ENCODE measurements around the gene MBTPS1. TPM values are rescaled to one million over a fixed set of nuclear protein-coding genes. Genes with fewer than 3 reads are reported as not detected.
A peak's percentile ranks its signal among the peaks of the same experiment; 100 is the strongest.

The MBTPS1 gene
- total RNA-seq: 100 to 1,000 TPM in 2 of 9 donors, 10 to 100 TPM in 7; 69.0 to 132 (median 87.7) TPM
- 10 to 100 TPM; 61.5 to 71.5 (median 65.3) TPM for polyA plus RNA-seq
- long read RNA-seq, donor 1, full-length matches to known transcripts: 8 of 8 reads
- long read RNA-seq, donor 1, partial matches to known transcripts: 0 of 8 reads
- long read RNA-seq, donor 1, other reads (novel, unspliced or antisense): 0 of 8 reads
- long read RNA-seq, donor 2, full-length matches to known transcripts: 11 of 11 reads
- long read RNA-seq, donor 2, partial matches to known transcripts: 0 of 11 reads
- long read RNA-seq, donor 2, other reads (novel, unspliced or antisense): 0 of 11 reads
- long read RNA-seq, donor 3, full-length matches to known transcripts: 7 of 7 reads
- long read RNA-seq, donor 3, partial matches to known transcripts: 0 of 7 reads
- long read RNA-seq, donor 3, other reads (novel, unspliced or antisense): 0 of 7 reads
- long read RNA-seq, donor 4, full-length matches to known transcripts: 8 of 22 reads
- long read RNA-seq, donor 4, partial matches to known transcripts: 9 of 22 reads
- long read RNA-seq, donor 4, other reads (novel, unspliced or antisense): 5 of 22 reads
- long read RNA-seq, donor 5, full-length matches to known transcripts: 135 of 173 reads
- long read RNA-seq, donor 5, partial matches to known transcripts: 26 of 173 reads
- long read RNA-seq, donor 5, other reads (novel, unspliced or antisense): 12 of 173 reads
- long read RNA-seq, donor 6, full-length matches to known transcripts: 5 of 17 reads
- long read RNA-seq, donor 6, partial matches to known transcripts: 12 of 17 reads
- long read RNA-seq, donor 6, other reads (novel, unspliced or antisense): 0 of 17 reads
- long read RNA-seq, donor 7, full-length matches to known transcripts: 4 of 27 reads
- long read RNA-seq, donor 7, partial matches to known transcripts: 23 of 27 reads
- long read RNA-seq, donor 7, other reads (novel, unspliced or antisense): 0 of 27 reads
- long read RNA-seq, donor 8, full-length matches to known transcripts: 9 of 20 reads
- long read RNA-seq, donor 8, partial matches to known transcripts: 11 of 20 reads
- long read RNA-seq, donor 8, other reads (novel, unspliced or antisense): 0 of 20 reads
- long read RNA-seq, donor 9, full-length matches to known transcripts: 8 of 8 reads
- long read RNA-seq, donor 9, partial matches to known transcripts: 0 of 8 reads
- long read RNA-seq, donor 9, other reads (novel, unspliced or antisense): 0 of 8 reads
- long read RNA-seq, donor 10, full-length matches to known transcripts: 7 of 7 reads
- long read RNA-seq, donor 10, partial matches to known transcripts: 0 of 7 reads
- long read RNA-seq, donor 10, other reads (novel, unspliced or antisense): 0 of 7 reads

GRCh38 chr16:84116720-84117493 lies at the start of gene MBTPS1:
MBTPS1 (minus strand) TSS chr16:84116942; CDS start chr16:84101783, 15,159 bp downstream.
- DNase-seq: peak; percentile 98 to 99 (median 98)

GRCh38 chr16:84165746-84166145 lies 49.0 kb upstream of the MBTPS1 start:
- intact Hi-C loops (cut with DNase I): no loop called here
- Histone ChIP-seq H3K27ac (no peak overlapping the region), H3K4me3 (no peak overlapping the region), H3K9me3 (replicated peaks in 1 of 3) (no peaks in the 10 kb centered on the region), H3K36me3 (replicated peaks in 1 of 2) (no peaks in the 10 kb centered on the region), H3K4me1 (replicated peaks in 1 of 2) (no peaks in the 10 kb centered on the region), H3K27me3 (no peaks in the 10 kb centered on the region)
- no peak for DNase-seq
- TF ChIP-seq POLR2A (IDR thresholded peaks at IDR 0.05) (no peak), CTCF (IDR thresholded peaks at IDR 0.05) (no peak)
- WGBS, 4 donors: 83 to 95% (median 92%) methylated on average over 7 of the region's 7 CpGs

More at GRCh38 chr16:84116720-84117493, at the start of gene MBTPS1:
- Histone ChIP-seq H3K4me1 (replicated peaks in 1 of 2) (peaks cover 4 to 15% of the 10 kb centered on the region in 2 donors), H3K9me3 (replicated peaks in 1 of 3) (no peaks in the 10 kb centered on the region), H3K27me3 (no peaks in the 10 kb centered on the region), H3K4me3 (peak within 1 kb of the TSS; percentile 53 to 98 (median 77)), H3K36me3 (replicated peaks in 1 of 2) (peaks cover 0 to under 1% of the 10 kb centered on the region in 2 donors), H3K27ac (peak within 1 kb of the TSS; percentile 76 to 98 (median 92))
- intact Hi-C loops (cut with DNase I): no loop called here
- peak in 1 of 6 experiments; percentile 54 for TF ChIP-seq CTCF (IDR thresholded peaks at IDR 0.05)
- TF ChIP-seq POLR2A (IDR thresholded peaks at IDR 0.05): peak; percentile 61 to 91
- 0 to 1% (median 0%) methylated on average over 4 to 94 of the region's 94 CpGs for WGBS, 4 donors

GRCh38 chr16:84161801-84162200 lies 45.1 kb upstream of the MBTPS1 start:
- no peak overlapping the region for H3K4me3 ChIP-seq
- no peaks in the 10 kb centered on the region for H3K4me1 ChIP-seq (replicated peaks in 1 of 2)
- no peaks in the 10 kb centered on the region for H3K9me3 ChIP-seq (replicated peaks in 1 of 3)
- no peak for DNase-seq
- TF ChIP-seq CTCF (IDR thresholded peaks at IDR 0.05): no peak
- TF ChIP-seq POLR2A (IDR thresholded peaks at IDR 0.05): no peak
- whole genome bisulfite sequencing, 4 donors: 57 to 63% (median 59%) methylated on average over 3 of the region's 3 CpGs
- H3K27me3 ChIP-seq: no peaks in the 10 kb centered on the region
- H3K27ac ChIP-seq: no peak overlapping the region
- intact Hi-C loops (cut with DNase I): no loop called here
- no peaks in the 10 kb centered on the region for H3K36me3 ChIP-seq (replicated peaks in 1 of 2)

Measured in adrenal gland (tissue), 19 donors.